Measurements from ENCODE around the gene MCAM. TPM values are rescaled to one million over a fixed set of nuclear protein-coding genes. Genes with fewer than 3 reads are reported as not detected.

The MCAM gene
- total RNA-seq, 2 experiments from 2014 or later: 0.69 to 1.3 TPM

DNA sequence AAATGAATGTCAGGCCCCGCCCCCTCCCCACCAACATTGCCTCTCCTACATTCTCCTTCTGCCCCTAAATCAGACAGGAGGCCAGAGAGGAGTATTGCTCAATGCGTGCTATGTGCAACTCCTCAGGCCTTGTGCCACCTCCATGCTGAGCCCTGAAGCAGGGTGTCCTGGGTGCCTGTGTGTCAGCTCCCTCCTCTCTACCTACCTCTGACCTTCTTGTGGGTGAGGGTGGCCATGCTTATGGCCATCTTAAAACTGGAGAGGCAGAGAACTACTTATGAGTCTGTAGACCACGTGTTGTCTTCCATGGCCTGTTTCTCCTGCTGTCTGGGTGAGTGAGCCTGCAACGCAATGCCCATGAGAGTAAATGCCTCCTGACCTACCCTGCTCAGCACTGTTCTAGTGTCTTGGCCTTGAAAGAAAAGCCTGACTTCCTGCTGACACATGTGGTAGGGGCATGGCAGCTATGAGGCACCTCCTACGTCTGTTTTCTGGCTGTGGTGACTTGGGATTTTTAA lies 10.5 kb downstream of the MCAM start:
- no peaks in the 10 kb centered on the region for H3K9me3 ChIP-seq (ENCODE audit: low read length)
- no peak for TF ChIP-seq EZH2phosphoT487 (IDR thresholded peaks at IDR 0.05; ENCODE audit: borderline replicate concordance, low read depth, low read length)
- TF ChIP-seq, protein P1, sequence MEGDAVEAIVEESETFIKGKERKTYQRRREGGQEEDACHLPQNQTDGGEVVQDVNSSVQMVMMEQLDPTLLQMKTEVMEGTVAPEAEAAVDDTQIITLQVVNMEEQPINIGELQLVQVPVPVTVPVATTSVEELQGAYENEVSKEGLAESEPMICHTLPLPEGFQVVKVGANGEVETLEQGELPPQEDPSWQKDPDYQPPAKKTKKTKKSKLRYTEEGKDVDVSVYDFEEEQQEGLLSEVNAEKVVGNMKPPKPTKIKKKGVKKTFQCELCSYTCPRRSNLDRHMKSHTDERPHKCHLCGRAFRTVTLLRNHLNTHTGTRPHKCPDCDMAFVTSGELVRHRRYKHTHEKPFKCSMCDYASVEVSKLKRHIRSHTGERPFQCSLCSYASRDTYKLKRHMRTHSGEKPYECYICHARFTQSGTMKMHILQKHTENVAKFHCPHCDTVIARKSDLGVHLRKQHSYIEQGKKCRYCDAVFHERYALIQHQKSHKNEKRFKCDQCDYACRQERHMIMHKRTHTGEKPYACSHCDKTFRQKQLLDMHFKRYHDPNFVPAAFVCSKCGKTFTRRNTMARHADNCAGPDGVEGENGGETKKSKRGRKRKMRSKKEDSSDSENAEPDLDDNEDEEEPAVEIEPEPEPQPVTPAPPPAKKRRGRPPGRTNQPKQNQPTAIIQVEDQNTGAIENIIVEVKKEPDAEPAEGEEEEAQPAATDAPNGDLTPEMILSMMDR (conservative IDR thresholded peaks at IDR 0.05; ENCODE audit: low read length): no peak
- H3K36me3 ChIP-seq (ENCODE audit: insufficient read depth, low read length): peaks cover 39% of the 10 kb centered on the region
- no peak overlapping the region for H3K27ac ChIP-seq (ENCODE audit: low read depth, low read length, poor library complexity, severe bottlenecking)
- no peaks in the 10 kb centered on the region for H3K9me2 ChIP-seq (ENCODE audit: insufficient read depth, low read length)
- POLR2A ChIA-PET: interaction anchor here (0.6 to 0.7 kb wide), 2 partner anchors 91 to 172 kb away, joined by 3 to 5 read pairs; no protein-coding TSS in a partner anchor
- H3K4me2 ChIP-seq (ENCODE audit: low read length): no peak overlapping the region
- no TSS peak for BruUV-seq (replicated peaks)
- H2AFZ ChIP-seq (ENCODE audit: low read length): no peak overlapping the region
- CTCF ChIA-PET (ENCODE audit: unreplicated experiment): no interaction called here
- no peaks in the 10 kb centered on the region for H3K4me1 ChIP-seq (ENCODE audit: insufficient read depth, low read length, poor library complexity, severe bottlenecking)
- H3K79me2 ChIP-seq (ENCODE audit: insufficient read depth, low read depth, low read length): no peaks in the 10 kb centered on the region
- intact Hi-C loops (cut with micrococcal nuclease; ENCODE audit: unreplicated experiment): no loop called here
- H4K20me1 ChIP-seq (ENCODE audit: insufficient read depth, low read length): no peaks in the 10 kb centered on the region
- no peak for DNase-seq (ENCODE audit: low spot score)
- no peak overlapping the region for H3K4me3 ChIP-seq (ENCODE audit: low read depth, low read length, poor library complexity, severe bottlenecking)

DNA sequence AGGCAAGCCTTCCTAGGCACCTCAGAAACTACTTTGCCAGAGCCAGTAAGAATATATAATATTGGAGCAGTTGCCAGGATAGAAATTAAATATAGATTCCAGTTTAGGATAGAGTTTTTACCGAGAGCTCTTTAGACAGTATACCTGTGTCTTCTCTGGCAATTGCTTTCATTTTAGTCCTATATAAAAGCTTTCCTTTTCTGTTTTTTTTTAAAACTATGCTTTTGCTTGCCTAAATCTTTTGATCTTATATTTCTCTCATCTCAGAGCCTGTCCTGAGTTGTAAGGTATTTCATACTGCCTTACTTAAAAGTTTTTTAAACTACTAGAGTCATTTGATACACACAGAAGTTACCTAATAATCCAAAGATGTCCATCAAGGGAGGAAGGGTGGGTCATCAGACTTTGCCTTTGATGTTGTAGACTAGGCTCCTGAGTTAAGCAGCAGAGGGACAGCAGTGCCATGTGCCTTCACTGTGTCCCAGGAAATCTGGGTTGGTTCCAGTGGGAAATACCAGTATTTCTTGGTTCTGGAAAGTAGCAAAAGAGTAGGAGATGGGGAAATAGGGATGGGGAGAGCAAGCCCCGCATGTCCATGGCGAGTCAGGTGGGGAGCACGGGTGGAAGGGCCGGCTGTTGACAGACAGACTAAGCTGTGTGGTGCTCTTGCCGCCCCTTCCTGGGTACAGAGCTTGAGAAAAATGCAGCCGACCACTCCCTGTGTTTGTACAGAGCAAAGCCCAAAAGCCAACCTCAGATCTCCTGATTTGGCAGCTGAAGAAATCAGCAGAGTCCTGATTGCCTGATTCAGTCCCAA lies 11.2 kb downstream of the MCAM start:
- H3K4me1 ChIP-seq (ENCODE audit: insufficient read depth, low read length, poor library complexity, severe bottlenecking): no peaks in the 10 kb centered on the region
- H3K27ac ChIP-seq (ENCODE audit: low read depth, low read length, poor library complexity, severe bottlenecking): no peak overlapping the region
- intact Hi-C loops (cut with micrococcal nuclease; ENCODE audit: unreplicated experiment): no loop called here
- H3K9me2 ChIP-seq (ENCODE audit: insufficient read depth, low read length): no peaks in the 10 kb centered on the region
- CTCF ChIA-PET (ENCODE audit: unreplicated experiment): no interaction called here
- H3K36me3 ChIP-seq (ENCODE audit: insufficient read depth, low read length): peaks cover 45% of the 10 kb centered on the region
- no peak overlapping the region for H3K4me3 ChIP-seq (ENCODE audit: low read depth, low read length, poor library complexity, severe bottlenecking)
- no peak overlapping the region for H3K4me2 ChIP-seq (ENCODE audit: low read length)
- H3K9me3 ChIP-seq (ENCODE audit: low read length): no peaks in the 10 kb centered on the region
- DNase-seq (ENCODE audit: low spot score): no peak
- no TSS peak for BruUV-seq (replicated peaks)
- H3K79me2 ChIP-seq (ENCODE audit: insufficient read depth, low read depth, low read length): no peaks in the 10 kb centered on the region
- H2AFZ ChIP-seq (ENCODE audit: low read length): no peak overlapping the region
- no peaks in the 10 kb centered on the region for H4K20me1 ChIP-seq (ENCODE audit: insufficient read depth, low read length)
- POLR2A ChIA-PET: interaction anchor here (0.6 kb wide), 1 partner anchor 90 kb away, joined by 5 read pairs; no protein-coding TSS in a partner anchor
- TF ChIP-seq EZH2phosphoT487 (IDR thresholded peaks at IDR 0.05; ENCODE audit: borderline replicate concordance, low read depth, low read length): no peak
- TF ChIP-seq, protein P1 (conservative IDR thresholded peaks at IDR 0.05; ENCODE audit: low read length): no peak

All from OCI-LY7 (cell line).